ENCODE data around the gene RSRC1.
"Not testable (repeated sequence)": the region's sequence is repeated elsewhere in the genome, so short reads cannot be mapped to it uniquely, and the experiment has no call there.

Gene RSRC1

DNA sequence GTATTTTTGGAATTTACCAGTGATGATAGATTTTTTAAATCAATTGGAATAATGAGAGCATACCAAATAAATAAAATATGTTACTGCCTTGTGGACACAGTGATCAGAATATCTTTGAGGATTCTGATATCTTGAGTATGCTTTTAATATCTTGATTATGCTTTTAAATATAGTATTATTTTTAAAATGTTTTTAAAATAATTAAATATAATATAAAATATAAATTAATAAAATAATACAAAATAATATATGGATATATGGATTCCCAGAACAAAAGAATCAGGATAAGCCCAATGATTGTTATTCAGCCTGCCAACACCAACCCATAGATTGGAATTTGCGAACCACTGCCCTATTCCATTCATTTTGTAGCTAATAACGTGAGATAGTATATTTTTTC is 369.2 kb downstream of the RSRC1 start:
- no peak for DNase-seq

DNA sequence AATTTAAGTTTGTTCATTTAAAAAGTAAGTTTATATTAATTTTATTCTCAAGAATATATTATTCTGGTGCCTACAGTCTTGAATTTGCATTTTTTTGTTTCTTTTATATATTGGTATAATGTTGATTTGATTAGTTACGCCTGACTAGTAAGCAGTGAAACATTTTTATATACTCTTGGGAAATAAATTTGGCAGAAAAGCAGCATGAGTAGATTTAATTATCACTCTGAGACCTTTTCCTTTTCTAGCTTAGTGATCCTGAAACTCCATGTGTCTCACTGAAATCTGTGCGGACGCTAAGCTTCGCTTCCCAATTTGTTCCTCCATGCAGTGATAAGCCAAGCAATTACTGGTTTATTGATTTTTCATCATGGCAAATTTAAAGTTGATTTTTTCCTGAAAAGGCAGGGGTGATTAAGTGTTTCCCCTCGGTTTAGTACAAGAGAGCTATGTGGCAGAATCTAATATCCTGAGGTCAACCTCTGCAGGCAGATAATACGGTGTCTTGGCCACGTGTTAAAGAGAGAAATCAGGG is 373.9 kb downstream of the RSRC1 start:
- DNase-seq, result no peak

DNA sequence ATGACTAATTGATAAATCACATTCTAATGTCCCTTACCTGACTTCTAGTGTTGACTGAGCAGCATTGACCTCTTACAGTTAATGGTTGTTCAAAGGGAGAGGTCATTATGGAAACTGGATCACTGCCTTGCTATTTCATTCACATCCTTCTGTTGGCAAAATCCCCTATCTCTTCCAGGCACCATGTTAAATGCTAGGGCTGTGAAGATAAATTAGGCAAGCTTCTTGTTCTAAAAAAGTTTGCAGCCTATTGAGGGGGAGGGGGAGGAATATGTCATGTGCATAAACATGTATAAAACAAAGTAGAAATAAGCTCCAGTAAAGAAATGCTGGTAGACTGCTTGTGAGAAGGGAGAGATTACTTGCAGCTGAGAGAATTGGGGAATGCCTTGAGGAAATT is 376.3 kb downstream of the RSRC1 start:
- DNase-seq, result no peak

DNA sequence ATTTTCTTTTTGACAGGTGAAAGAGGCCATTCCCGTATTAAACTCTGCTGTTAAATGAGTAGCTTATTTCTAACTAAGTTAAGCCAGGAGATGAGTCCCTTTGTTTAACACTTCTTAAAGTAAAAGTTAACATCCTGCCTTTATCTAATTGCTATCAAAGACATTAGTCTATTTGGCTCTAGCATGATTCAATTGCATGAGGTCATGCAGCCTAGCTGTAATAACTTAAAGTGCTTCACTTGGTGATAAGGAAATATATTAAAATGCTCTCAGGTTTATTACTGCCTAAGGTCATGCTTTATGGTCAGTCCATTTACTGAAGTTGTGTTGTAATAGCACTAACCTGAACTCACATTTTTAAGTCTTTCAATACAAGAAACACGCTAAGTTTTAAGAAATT is 378.8 kb downstream of the RSRC1 start:
- no peak for DNase-seq

DNA sequence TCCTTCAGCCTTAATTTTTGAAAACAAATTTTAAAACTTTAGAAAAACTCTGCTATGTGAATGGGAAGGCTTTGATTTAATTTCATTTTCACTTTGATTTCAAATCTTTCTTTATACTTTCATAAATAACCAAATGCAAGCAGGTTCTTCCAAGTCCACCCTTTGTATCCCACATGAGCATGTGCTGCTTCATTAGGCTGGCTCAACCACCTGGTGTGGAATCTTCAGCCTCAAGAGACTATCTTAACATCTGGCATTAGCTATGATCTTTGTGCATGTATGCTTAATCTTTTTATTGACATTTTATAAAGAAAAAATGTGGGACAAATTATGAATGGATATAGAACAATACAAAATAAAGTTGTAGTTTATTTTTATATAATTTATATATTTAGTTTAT is 379.3 kb downstream of the RSRC1 start:
- DNase-seq, result no peak

DNA sequence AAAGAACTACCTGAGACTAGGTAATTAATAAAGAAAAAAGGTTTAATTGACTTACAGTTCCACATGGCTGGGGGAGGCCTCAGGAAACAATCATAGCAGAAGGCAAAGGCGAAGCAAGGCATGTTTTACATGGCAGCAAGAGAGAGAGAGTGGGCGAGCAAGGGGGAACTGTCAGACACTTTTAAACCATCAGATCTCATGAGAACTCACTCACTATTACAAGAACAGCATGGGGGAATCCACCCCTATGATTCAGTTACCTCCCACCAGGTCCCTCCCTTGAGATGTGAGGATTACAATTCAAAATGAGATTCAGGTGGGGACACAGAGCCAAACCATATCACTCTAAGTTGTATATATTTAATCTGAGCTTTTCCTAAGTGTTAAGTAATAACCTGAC is 382.1 kb downstream of the RSRC1 start:
- no peak for DNase-seq

DNA sequence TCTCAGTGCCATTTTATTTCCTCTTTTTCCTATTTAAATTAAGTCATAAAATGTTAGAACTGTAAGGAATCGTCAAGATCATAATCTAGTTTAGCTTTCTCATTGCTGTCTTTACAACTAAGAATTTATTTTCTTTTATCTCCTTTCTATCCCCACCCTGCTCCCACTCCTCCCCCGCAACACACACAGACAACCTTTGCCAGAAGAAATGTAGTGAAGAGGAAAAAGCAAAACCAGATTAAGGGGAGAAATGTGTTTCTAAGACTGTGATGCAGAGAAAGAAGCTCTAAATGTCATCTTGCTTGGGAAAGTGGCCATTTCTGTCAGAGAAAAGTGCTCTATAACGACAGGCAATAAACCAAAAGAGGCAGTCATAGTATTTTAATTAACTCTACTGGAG is 382.8 kb downstream of the RSRC1 start:
- DNase-seq, result no peak

DNA sequence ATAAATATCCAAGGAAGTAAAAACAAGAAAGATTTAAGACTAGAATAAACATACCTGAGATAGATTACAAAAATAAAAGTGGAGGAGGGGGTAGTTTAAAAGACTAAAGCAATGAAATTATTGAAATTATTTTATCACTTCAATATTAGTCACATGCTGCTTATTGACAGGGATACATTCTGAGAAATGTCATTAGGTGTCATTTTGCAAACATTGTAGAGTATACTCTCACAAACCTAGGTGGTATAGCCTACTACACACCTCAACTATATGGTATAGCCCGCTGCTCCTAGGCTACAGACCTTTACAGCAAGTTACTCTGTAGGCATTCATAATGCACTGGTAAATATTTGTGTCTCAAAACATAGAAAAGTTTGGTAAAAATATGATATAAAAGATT is 384.0 kb downstream of the RSRC1 start:
- no peak for DNase-seq

DNA sequence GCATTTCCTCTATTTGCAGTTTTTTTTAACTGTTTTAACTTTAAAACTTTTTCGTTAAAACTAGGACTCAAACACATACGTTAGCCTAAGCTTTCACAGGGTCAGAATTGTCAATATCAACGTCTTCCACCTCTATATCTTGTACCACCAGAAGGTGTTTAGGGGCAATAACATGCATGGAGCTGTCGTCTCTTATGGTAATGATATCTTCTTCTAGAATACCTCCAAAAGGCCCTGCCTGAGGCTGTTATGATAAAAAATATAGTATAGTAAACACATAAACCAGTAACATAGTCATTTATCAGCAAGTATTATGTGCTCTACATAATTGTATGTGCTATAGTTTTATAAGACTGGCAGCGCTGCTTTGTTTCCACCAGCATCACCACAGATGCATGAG is 384.8 kb downstream of the RSRC1 start:
- DNase-seq, result no peak

DNA sequence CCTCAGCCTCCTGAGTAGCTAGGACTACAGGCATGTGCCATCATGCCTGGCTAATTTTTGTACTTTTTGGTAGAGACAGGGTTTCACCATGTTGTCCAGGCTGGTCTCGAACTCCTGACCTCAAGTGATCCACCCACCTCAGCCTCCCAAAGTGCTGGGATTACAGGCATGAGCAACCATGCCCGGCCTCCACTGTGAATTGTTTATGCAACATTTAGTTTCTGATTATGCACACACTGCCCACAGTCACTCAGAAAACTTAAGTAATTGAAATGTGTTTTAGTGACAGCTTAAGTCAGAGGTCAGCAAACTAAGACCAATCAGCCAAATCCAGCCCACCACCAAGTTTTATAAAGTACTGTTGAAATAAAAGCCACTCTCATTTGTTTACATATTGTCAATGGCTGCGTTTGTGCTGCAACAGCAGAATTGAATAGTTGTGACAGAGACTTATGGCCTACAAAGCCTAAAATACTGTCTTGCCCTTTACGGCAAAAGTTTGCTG is 385.6 kb downstream of the RSRC1 start:
- not testable (repeated sequence) for DNase-seq

DNA sequence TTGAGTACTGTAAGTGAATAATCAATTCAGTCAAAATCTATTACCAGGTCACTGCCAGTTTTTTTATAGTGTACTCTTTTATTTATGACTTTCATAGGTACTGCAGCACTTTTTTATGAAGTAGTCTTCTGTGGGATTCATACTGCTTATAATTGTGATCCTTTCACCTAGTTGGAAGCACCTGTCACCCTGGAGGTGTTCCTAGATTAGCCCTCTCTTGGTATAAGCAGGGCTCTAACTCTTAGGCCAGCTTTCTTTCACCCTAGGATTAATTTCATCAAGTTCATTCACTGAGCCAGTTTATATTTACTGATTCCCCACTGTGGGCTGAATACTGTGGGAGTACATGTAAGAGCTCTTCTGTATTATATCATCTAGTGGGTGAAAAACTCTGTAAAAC is 395.2 kb downstream of the RSRC1 start:
- no peak for DNase-seq

DNA sequence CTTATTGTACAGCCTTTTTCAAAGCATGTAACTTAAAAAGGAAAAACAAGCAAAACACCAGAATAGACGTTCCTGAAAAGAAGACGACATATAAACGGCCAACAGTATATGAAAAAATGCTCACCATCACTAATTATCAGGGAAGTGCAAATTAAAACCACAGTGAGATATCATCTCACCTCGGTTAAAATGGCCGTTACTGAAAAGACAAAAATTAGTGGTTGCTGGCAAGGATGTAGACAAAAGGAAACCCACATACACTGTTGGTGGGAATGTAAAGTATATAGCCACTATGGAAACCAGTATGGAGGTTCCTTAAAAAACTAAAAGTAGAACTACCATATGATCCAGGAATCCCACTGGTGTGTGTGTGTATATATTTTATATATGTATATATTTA is 396.6 kb downstream of the RSRC1 start:
- no peak for DNase-seq

DNA sequence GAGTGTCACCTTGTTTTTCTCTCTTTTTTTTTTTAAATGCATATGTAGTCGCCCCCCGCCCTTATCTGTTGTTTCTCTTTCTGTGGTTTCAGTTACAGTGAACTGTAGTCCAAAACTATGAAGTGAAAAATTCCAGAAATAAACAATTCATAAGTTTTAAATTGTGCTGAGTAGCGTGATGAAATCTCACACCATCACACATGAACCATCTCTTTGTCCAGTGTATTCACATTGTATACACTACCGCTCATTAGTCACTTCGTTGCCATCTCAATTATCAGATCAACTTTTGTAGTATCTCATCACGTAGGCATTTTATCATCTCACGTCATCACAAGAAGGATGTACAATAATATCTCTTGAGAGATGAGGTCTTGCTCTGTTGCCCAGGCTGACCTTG is 398.6 kb downstream of the RSRC1 start:
- DNase-seq, result no peak

DNA sequence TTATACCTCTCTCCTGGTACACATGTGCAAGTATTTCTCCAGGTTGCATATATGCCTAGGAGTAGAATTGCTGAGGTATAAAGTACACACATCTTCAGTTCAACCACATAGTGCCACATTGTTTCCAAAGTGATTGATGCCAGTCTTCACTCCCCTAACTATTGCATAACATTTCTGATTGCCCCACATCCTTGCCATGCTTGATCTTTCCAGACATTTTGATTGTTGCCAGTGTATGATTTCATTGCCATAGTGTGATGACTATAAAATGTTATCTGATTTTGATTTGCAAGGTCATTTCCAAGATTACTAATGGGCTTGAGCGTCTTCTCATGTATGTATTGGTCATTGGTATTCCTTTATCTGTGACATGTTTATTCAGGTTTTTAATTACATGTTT is 400.0 kb downstream of the RSRC1 start:
- DNase-seq, result no peak

DNA sequence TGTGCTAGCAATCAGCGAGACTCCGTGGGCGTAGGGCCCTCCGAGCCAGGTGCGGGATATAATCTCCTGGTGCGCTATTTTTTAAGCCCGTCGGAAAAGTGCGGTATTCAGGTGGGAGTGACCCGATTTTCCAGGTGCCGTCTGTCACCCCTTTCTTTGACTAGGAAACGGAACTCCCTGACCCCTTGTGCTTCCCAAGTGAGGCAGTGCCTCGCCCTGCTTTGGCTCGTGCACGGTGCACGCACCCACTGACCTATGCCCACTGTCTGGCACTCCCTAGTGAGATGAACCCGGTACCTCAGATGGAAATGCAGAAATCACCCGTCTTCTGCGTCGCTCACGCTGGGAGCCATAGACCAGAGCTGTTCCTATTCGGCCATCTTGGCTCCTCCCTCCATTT is 406.8 kb downstream of the RSRC1 start:
- DNase-seq, result not testable (repeated sequence)

DNA sequence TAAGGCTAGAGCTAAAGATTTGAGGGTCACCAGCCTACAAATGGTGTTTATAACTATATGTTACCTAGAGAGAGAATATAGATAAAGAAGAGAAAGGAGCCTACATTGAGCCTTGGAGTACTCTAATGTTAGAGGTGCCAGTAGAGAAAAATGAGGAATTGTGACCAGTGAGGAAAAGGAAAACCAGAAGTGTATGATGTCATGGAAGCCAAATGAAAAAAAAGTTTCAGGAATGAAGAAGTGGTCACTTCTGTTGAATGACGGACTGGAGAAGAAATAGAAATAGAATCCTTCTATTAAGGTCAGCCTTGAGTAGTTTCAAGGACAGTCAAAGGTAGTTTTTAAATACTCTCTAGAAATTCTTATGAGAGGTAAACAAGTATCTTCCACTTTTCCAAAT is 409.9 kb downstream of the RSRC1 start:
- DNase-seq, result no peak

DNA sequence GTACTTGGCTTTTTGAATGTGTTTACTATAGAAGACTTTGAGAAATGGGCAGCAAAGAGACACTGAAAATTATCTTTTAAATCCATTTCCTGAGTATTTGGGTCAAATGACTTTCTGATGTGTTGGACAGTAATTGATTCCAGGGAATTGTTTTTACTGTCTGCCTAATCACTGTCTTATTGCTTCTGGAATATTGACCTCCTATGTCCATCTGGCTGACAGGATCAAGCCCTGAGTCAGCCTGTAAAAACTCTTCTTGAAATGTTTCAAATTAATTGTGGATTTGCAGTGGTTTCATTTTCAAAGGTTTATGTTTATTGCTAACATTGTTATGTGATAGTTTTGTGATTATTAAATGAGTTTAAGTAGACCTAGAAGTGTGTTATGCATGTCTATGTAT is 410.5 kb downstream of the RSRC1 start:
- no peak for DNase-seq

DNA sequence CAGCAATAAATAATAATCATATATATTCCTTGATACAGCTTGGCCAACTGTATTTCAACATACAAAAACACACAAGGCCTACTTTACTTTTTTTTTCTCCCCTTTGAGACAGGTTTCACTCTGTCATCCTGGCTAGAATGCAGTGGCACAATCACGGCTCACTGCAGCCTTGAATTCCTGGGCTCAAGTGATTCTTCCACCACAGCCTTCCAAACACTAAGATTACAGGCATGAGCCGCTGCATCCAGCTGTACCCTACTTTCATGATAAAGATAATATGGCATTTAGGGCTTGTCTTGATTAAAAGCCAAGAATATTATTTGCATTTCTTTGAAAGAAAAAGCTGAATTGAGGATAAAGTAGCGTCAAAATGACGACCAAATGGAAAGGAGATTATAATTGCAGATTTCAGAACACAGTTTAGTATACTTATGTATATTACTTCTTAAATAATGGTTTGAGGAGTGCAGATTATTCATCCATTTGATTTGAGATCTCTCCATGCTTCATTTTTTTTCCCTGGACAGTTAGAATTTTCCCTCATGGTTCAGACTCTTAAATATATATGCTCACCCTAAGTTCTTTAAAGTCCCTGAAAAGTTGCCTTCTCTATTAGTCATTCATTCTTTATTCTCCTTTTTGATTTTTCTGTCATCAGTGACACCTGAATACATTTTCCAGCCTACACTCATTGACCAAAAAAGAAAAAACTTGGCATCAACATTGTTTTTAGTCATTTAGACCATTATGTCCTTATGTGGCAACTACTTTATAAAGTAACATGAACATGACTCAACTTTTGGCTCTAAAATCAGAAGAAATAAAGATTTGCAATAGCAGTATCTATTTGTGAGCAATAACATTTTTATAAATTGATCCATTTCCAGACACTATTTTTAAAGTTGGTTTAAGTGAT is 412.6 kb downstream of the RSRC1 start:
- DNase-seq, result no peak

DNA sequence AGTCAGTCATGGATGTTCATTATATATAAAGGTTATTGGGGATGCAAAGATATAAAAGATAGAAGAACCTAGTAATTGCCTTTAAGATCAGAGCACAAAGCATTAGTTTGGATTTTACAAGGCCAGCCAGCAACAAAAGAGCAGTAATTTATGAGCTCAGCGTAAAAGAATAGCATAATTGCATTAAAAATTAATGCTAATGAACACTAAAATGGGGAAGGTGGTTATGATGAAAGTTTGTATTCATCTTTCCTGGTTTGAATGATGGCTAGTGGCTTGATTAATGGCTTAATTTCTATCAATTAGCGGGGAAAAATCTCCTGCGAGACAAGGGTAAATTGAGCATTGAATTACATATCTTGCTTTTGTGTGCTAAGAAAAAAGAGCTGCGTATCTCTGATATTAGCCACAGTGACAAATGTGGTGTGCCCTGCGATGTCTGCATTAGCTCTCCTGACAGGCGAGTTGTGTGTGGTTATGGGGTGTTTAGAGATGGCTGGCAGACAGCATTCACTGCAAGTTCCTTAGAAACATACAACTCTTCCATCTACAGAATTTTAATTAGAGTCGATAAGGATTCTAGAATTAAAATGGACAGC is 418.3 kb downstream of the RSRC1 start:
- no peak for DNase-seq

DNA sequence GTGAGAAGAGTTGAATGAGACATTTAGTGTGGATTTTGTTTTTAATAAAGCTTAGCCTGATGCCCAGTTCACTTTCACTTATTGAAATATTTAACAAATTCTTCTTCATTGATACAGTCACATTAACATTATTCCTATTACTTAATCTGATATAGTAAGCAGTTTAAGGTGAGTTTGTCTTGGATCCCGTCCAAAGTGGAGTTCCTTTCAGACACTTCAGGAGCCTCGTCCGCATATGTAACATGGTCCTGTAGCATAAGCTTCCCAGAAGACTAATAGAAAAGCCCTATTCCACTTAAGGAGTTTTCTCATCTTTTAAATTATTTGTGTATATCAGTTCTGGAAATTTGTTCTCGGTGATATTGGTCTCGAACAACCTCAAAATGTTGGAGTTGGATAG is 421.4 kb downstream of the RSRC1 start:
- no peak for DNase-seq

DNA sequence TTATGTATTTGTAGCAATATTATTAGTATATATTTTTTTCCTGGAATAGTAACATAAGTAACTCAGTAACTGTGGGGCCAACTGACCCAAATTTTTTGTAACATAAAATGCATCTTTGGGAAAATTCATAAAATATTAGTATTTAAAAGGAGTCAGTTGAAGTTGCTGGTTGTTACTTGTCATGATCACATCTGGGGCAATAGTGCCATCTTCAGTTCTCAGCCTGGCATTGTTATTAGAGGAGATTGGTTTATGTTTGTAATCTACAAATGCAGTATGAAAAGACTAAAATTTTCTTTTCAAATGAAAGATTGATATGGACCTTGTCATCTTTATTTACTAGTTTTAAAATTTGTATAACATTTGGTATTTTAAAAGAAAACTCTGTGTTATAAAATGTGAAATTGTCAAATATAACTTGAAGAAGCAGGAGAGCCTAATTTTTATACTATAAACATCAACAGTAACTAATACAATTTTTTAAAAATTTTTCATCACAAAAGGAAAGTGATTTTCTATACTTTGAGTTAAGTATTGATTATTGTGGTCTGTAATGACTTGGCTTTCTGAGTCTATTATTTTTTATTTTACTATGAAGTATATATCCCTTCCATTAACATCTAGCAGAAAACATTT is 422.3 kb downstream of the RSRC1 start:
- DNase-seq, result no peak

DNA sequence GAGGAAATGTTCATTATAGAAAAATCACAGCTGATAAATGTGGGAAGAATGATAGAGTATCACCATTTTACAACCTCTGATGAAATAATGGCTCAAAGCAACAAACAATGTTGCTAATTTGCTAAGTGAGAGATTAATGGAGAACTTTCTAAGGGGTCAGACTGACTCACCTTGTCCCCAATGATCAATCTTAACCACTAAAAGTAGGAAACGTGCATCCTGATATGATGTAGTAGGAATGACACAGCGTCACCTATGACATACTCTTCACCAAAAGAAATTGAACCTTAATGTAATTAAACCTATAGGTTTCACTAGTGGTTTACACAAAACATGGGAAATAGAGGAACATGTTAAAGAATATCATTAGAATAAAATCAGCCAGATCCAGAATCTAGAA is 426.0 kb downstream of the RSRC1 start:
- DNase-seq, result no peak

DNA sequence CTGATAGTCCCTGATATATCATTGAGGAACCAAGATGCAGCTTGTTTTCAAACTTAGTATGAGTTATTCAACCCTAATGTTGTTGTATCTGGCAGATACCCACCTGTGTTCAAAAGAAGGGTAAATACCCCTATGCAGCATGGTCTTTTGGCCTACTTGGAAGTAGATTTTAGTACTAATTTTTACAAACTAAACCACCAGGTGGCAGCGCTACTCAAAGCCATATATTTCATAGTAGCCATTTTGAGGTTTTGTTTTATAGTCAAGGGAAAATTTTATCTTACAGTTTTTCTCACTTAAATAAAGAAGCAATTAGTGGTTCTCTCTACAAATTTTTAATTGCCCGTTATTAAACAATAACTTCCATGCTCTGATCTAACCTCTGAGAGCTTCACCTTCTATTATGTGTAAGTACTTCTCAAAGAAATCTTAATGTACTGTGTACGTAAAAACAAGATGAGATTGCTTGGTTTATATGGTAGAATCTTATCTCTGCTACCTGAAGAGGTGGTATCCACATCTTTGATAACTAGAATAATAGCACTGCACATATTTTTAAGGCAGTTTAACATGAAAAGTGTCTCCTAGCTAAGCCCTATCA is 429.6 kb downstream of the RSRC1 start:
- DNase-seq, result peak; percentile 2 to 20

Measured in stimulated activated CD4-positive, alpha-beta T cell treated with anti-CD3 and anti-CD28 coated beads, Interleukin-4, amount 100 ng/mL, for 4 hours (primary cell).